ENCODE measurements around the gene OR2M3. TPM values are rescaled to one million over a fixed set of nuclear protein-coding genes. Genes with fewer than 3 reads are reported as not detected.

OR2M3 gene
- total RNA-seq, 1 donor from 2014 or later, result not detected

GRCh38 chr1:248158758-248159157, 38.3 kb upstream of the OR2M3 start:
- H3K4me1 ChIP-seq, result no peaks in the 10 kb centered on the region
- H4K20me1 ChIP-seq (ENCODE audit: low read depth), result no peaks in the 10 kb centered on the region
- H3K9me3 ChIP-seq (ENCODE audit: low read depth), result peaks cover 25% of the 10 kb centered on the region
- H3K27me3 ChIP-seq, result no peaks in the 10 kb centered on the region
- Mint-ChIP-seq H3K4me3 (no peak overlapping the region), H3K27me3 (ENCODE audit: insufficient read depth, low read depth) (no peaks in the 10 kb centered on the region), H3K9me3 (peaks cover 19% of the 10 kb centered on the region), H3K36me3 (no peaks in the 10 kb centered on the region), H3K4me1 (no peaks in the 10 kb centered on the region), H3K27ac (no peak overlapping the region)
- no peak for TF ChIP-seq EZH2 (IDR thresholded peaks at IDR 0.05)
- no peak for TF ChIP-seq CTCF (IDR thresholded peaks at IDR 0.05)
- no peak for TF ChIP-seq EZH2phosphoT487 (IDR thresholded peaks at IDR 0.05)
- no peaks in the 10 kb centered on the region for H3F3A ChIP-seq (ENCODE audit: low read depth)
- H3K36me3 ChIP-seq, result no peaks in the 10 kb centered on the region
- DNase-seq (ENCODE audit: low spot score), result no peak
- H3K79me2 ChIP-seq (ENCODE audit: low read depth), result no peaks in the 10 kb centered on the region
- no peak overlapping the region for H3K27ac ChIP-seq
- no peak overlapping the region for H2AFZ ChIP-seq (replicated peaks)
- H3K4me3 ChIP-seq, result no peak overlapping the region
- no peak overlapping the region for H3K9ac ChIP-seq
- no peak overlapping the region for H3K4me2 ChIP-seq

DNA sequence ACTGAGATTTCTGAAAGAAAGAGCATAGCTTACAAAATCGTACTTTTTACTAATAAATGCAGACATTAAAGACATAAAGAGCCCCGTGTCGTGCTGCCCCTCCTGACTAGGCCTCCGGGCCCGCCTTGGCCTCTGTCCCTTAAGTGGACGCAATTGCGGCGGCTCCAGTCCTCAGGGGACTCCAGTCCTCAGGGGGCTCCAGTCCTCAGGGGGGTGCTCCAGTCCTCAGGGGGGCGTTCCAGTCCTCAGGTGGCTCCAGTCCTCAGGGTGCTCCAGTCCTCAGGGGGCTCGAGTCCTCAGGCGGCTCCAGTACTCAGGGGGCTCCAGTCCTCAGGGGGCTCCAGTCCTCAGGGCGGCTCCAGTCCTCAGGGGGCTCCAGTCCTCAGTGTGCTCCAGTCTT, 33.0 kb upstream of the OR2M3 start:
- H3F3A ChIP-seq (ENCODE audit: low read depth), result no peaks in the 10 kb centered on the region

GRCh38 chr1:248165186-248165585, 31.9 kb upstream of the OR2M3 start:
- Histone ChIP-seq H3K4me2 (no peak overlapping the region), H2AFZ (replicated peaks) (no peak overlapping the region), H3K9me3 (ENCODE audit: low read depth) (peaks cover 21% of the 10 kb centered on the region), H4K20me1 (ENCODE audit: low read depth) (no peaks in the 10 kb centered on the region), H3K9ac (no peak overlapping the region), H3K79me2 (ENCODE audit: low read depth) (no peaks in the 10 kb centered on the region), H3K4me1 (no peaks in the 10 kb centered on the region), H3F3A (ENCODE audit: low read depth) (no peaks in the 10 kb centered on the region), H3K36me3 (no peaks in the 10 kb centered on the region), H3K27ac (no peak overlapping the region), H3K27me3 (no peaks in the 10 kb centered on the region), H3K4me3 (no peak overlapping the region)
- peaks cover 23% of the 10 kb centered on the region for H3K9me3 Mint-ChIP-seq
- no peaks in the 10 kb centered on the region for H3K4me1 Mint-ChIP-seq
- H3K27me3 Mint-ChIP-seq (ENCODE audit: insufficient read depth, low read depth), result no peaks in the 10 kb centered on the region
- H3K36me3 Mint-ChIP-seq, result no peaks in the 10 kb centered on the region
- TF ChIP-seq EZH2phosphoT487 (IDR thresholded peaks at IDR 0.05) (no peak), EZH2 (IDR thresholded peaks at IDR 0.05) (no peak), CTCF (IDR thresholded peaks at IDR 0.05) (no peak)
- no peak overlapping the region for H3K27ac Mint-ChIP-seq
- no peak for DNase-seq (ENCODE audit: low spot score)
- H3K4me3 Mint-ChIP-seq, result no peak overlapping the region

More for the DNA sequence above, 33.0 kb upstream of the OR2M3 start:
- Mint-ChIP-seq H3K4me3 (no peak overlapping the region), H3K27me3 (ENCODE audit: insufficient read depth, low read depth) (no peaks in the 10 kb centered on the region), H3K9me3 (peaks cover 26% of the 10 kb centered on the region), H3K27ac (no peak overlapping the region), H3K36me3 (no peaks in the 10 kb centered on the region), H3K4me1 (no peaks in the 10 kb centered on the region)
- Histone ChIP-seq H3K27me3 (no peaks in the 10 kb centered on the region), H3K79me2 (ENCODE audit: low read depth) (no peaks in the 10 kb centered on the region), H2AFZ (replicated peaks) (no peak overlapping the region), H3K4me2 (no peak overlapping the region), H3K4me3 (no peak overlapping the region), H3K9me3 (ENCODE audit: low read depth) (peaks cover 24% of the 10 kb centered on the region), H3K4me1 (no peaks in the 10 kb centered on the region), H3K36me3 (no peaks in the 10 kb centered on the region), H3K9ac (no peak overlapping the region), H3K27ac (no peak overlapping the region), H4K20me1 (ENCODE audit: low read depth) (no peaks in the 10 kb centered on the region)
- DNase-seq (ENCODE audit: low spot score), result no peak
- no peak for TF ChIP-seq CTCF (IDR thresholded peaks at IDR 0.05)
- no peak for TF ChIP-seq EZH2phosphoT487 (IDR thresholded peaks at IDR 0.05)
- TF ChIP-seq EZH2 (IDR thresholded peaks at IDR 0.05), result no peak

All from neural progenitor cell (in vitro differentiated cells).